Naive thymus-derived CD4-positive, alpha-beta T cell (primary cell): ENCODE measurements around the gene NR4A3. TPM values are rescaled to one million over a fixed set of nuclear protein-coding genes. Genes with fewer than 3 reads are reported as not detected.

Experiments
- ATAC-seq: fragments of 150-1000 bp; cut with Tn5 transposase; 2 replicates; pipeline ENCODE4 v1.10.0; 2021; ENCODE audit warnings: mild to moderate bottlenecking, moderate library complexity
- CTCF ChIA-PET: fragments of 350-600 bp; sonication (Branson Sonifier 250); formaldehyde crosslinking; loops from one replicate; lab custom pipeline; 2021; ENCODE audit warnings: antibody characterized with exemption; lab: Charles Lee
- POLR2A ChIA-PET: fragments of 350-600 bp; sonication (Branson Sonifier 250); formaldehyde crosslinking; loops from one replicate; lab custom pipeline; 2021; ENCODE audit warnings: antibody characterized with exemption, inconsistent platforms; lab: Charles Lee
- DNase-seq, 9 donors: peaks; one replicate each; pipeline versions ENCODE4 v3.0.0 to v3.0.0-alpha.2; 2020 to 2022; ENCODE audit warnings: mixed read lengths in 1 of 9
- H3K27ac ChIP-seq: one replicate; pipeline ENCODE4 v1.7.0; 2013; ENCODE audit warnings: mild to moderate bottlenecking, low read depth, low read length, moderate library complexity
- H3K27me3 ChIP-seq, 2 donors: one replicate each; pipeline ENCODE4 v1.7.0; 2013; ENCODE audit warnings: low read length in 2 of 2, mild to moderate bottlenecking in 2 of 2, moderate library complexity in 2 of 2; ENCODE audit not compliant: control insufficient read depth in 2 of 2, insufficient read depth in 2 of 2
- H3K36me3 ChIP-seq, 3 experiments: 1 replicate in 2 of 3; 2 replicates in 1 of 3; pipeline ENCODE4 v1.7.0; 2013; ENCODE audit warnings: low read length in 3 of 3, mild to moderate bottlenecking in 3 of 3, moderate library complexity in 1 of 3; ENCODE audit not compliant: insufficient read depth in 3 of 3, control insufficient read depth in 2 of 3
- H3K4me1 ChIP-seq, 2 donors: one replicate each; pipeline ENCODE4 v1.7.0; 2013; ENCODE audit warnings: low read length in 2 of 2, mild to moderate bottlenecking in 2 of 2, moderate library complexity in 1 of 2; ENCODE audit not compliant: control insufficient read depth in 2 of 2, insufficient read depth in 2 of 2
- H3K4me3 ChIP-seq: 2 replicates; pipeline ENCODE4 v1.7.0; 2013; ENCODE audit warnings: mild to moderate bottlenecking, low read length
- H3K9me3 ChIP-seq, 3 experiments: 1 replicate in 2 of 3; 2 replicates in 1 of 3; pipeline ENCODE4 v1.7.0; 2013; ENCODE audit warnings: low read length in 3 of 3; ENCODE audit not compliant: control insufficient read depth in 2 of 3
- H3K27ac Mint-ChIP-seq, 9 donors: one replicate each; pipeline ENCODE4 v1.8.0; 2020 to 2022; ENCODE audit warnings: mixed read lengths in 9 of 9, mild to moderate bottlenecking in 8 of 9, moderate library complexity in 5 of 9, inconsistent platforms in 2 of 9
- H3K27me3 Mint-ChIP-seq, 5 donors: one replicate each; pipeline ENCODE4 v1.8.0; 2021 to 2022; ENCODE audit warnings: mixed read lengths in 5 of 5, mild to moderate bottlenecking in 1 of 5
- H3K36me3 Mint-ChIP-seq, 5 donors: one replicate each; pipeline ENCODE4 v1.8.0; 2020 to 2022; ENCODE audit warnings: mixed read lengths in 5 of 5, mild to moderate bottlenecking in 3 of 5, inconsistent platforms in 1 of 5
- H3K4me1 Mint-ChIP-seq, 7 donors: one replicate each; pipeline ENCODE4 v1.8.0; 2020 to 2022; ENCODE audit warnings: mixed read lengths in 7 of 7, mild to moderate bottlenecking in 3 of 7, inconsistent platforms in 1 of 7
- H3K4me3 Mint-ChIP-seq, 10 donors: one replicate each; pipeline ENCODE4 v1.8.0; 2020 to 2022; ENCODE audit warnings: mild to moderate bottlenecking in 10 of 10, mixed read lengths in 10 of 10, moderate library complexity in 6 of 10, inconsistent platforms in 2 of 10
- H3K9me3 Mint-ChIP-seq, 11 donors: one replicate each; pipeline ENCODE4 v1.8.0; 2020 to 2022; ENCODE audit warnings: mixed read lengths in 11 of 11, mild to moderate bottlenecking in 4 of 11, inconsistent platforms in 1 of 11, moderate library complexity in 1 of 11
- intact Hi-C, 2 donors: fragments of 100-400 bp; cut with micrococcal nuclease; formaldehyde crosslinking; loops; one replicate each; pipeline ENCODE4 v1.15.1; 2023
- polyA plus RNA-seq, 2 donors: library from polyadenylated mRNA; unstranded; fragments of 300-500 nt; fragmentation: Illumina TruSeq; gene quantifications; one replicate each; pipeline ENCODE4 v1.2.3, GENCODE V29; 2021
- total RNA-seq, 6 experiments: library from RNA in 5 of 6; stranded (reverse) in 5 of 6; gene quantifications; 1 replicate in 5 of 6; 2 replicates in 1 of 6; pipeline ENCODE4 v1.2.3 and lab custom pipeline; 2021 to 2026

NR4A3 gene
- total and polyA plus RNA-seq, 7 experiments from 2014 or later = 0.08 to 20.2 (median 5.6) TPM; not detected in 2

GRCh38 chr9:99834474-99834873, 12.8 kb downstream of the NR4A3 start:
- Mint-ChIP-seq H3K36me3 (peaks cover 0 to 13% (median 0%) of the 10 kb centered on the region in 5 donors), H3K27me3 (peaks cover 7 to 21% (median 16%) of the 10 kb centered on the region in 5 donors), H3K27ac (no peak overlapping the region), H3K4me1 (peaks cover 0 to 7% (median 0%) of the 10 kb centered on the region in 7 donors), H3K9me3 (no peaks in the 10 kb centered on the region), H3K4me3 (no peak overlapping the region)
- ChIA-PET CTCF (no interaction called here), POLR2A (no interaction called here)
- intact Hi-C loops = no loop called here
- Histone ChIP-seq H3K4me1 (no peaks in the 10 kb centered on the region), H3K27ac (no peak overlapping the region), H3K36me3 (no peaks in the 10 kb centered on the region), H3K9me3 (no peaks in the 10 kb centered on the region), H3K27me3 (no peaks in the 10 kb centered on the region), H3K4me3 (no peak overlapping the region)
- DNase-seq (no peak), ATAC-seq (no peak)

- H3K36me3 ChIP-seq = no peaks in the 10 kb centered on the region
- no peaks in the 10 kb centered on the region for H3K9me3 ChIP-seq
- H3K27me3 ChIP-seq = no peaks in the 10 kb centered on the region
- ChIA-PET CTCF (no interaction called here), POLR2A (no interaction called here)
- Mint-ChIP-seq H3K27me3 (peaks cover under 1 to 15% (median 10%) of the 10 kb centered on the region in 5 donors), H3K27ac (no peak overlapping the region), H3K4me1 (peaks cover 0 to 5% (median 0%) of the 10 kb centered on the region in 7 donors), H3K36me3 (peaks cover 0 to 13% (median 0%) of the 10 kb centered on the region in 5 donors), H3K9me3 (no peaks in the 10 kb centered on the region), H3K4me3 (no peak overlapping the region)
- H3K4me3 ChIP-seq = no peak overlapping the region
- H3K4me1 ChIP-seq = no peaks in the 10 kb centered on the region
- ATAC-seq = no peak
- intact Hi-C loops = no loop called here
- H3K27ac ChIP-seq = no peak overlapping the region
- no peak for DNase-seq
Measured at GRCh38 chr9:99835142-99835541, 13.5 kb downstream of the NR4A3 start.

- no peak overlapping the region for H3K27ac ChIP-seq
- H3K4me1 ChIP-seq = no peaks in the 10 kb centered on the region
- peaks cover 0 to 11% (median 5%) of the 10 kb centered on the region in 5 donors for H3K27me3 Mint-ChIP-seq
- CTCF ChIA-PET = no interaction called here
- no peak overlapping the region for H3K4me3 Mint-ChIP-seq
- no peaks in the 10 kb centered on the region for H3K27me3 ChIP-seq
- no peak for DNase-seq
- H3K4me3 ChIP-seq = no peak overlapping the region
- intact Hi-C loops = no loop called here
- no peak for ATAC-seq
- H3K4me1 Mint-ChIP-seq = peaks cover 0 to 5% (median 0%) of the 10 kb centered on the region in 7 donors
- POLR2A ChIA-PET = no interaction called here
- H3K9me3 ChIP-seq = no peaks in the 10 kb centered on the region
- H3K36me3 ChIP-seq = no peaks in the 10 kb centered on the region
- H3K36me3 Mint-ChIP-seq = peaks cover 0 to 13% (median 0%) of the 10 kb centered on the region in 5 donors
- no peaks in the 10 kb centered on the region for H3K9me3 Mint-ChIP-seq
- no peak overlapping the region for H3K27ac Mint-ChIP-seq
Measured at GRCh38 chr9:99835581-99835980, 13.9 kb downstream of the NR4A3 start.

- peaks cover 0 to 13% (median 0%) of the 10 kb centered on the region in 7 donors for H3K4me1 Mint-ChIP-seq
- no peak for DNase-seq
- Histone ChIP-seq H3K27ac (no peak overlapping the region), H3K27me3 (no peaks in the 10 kb centered on the region), H3K9me3 (no peaks in the 10 kb centered on the region), H3K36me3 (no peaks in the 10 kb centered on the region), H3K4me3 (no peak overlapping the region), H3K4me1 (no peaks in the 10 kb centered on the region)
- ChIA-PET POLR2A (no interaction called here), CTCF (no interaction called here)
- intact Hi-C loops = no loop called here
- peaks cover 0 to 2% (median 0%) of the 10 kb centered on the region in 5 donors for H3K36me3 Mint-ChIP-seq
- no peaks in the 10 kb centered on the region for H3K9me3 Mint-ChIP-seq
- ATAC-seq = no peak
- peaks cover 0 to 4% (median 0%) of the 10 kb centered on the region in 5 donors for H3K27me3 Mint-ChIP-seq
- H3K4me3 Mint-ChIP-seq = no peak overlapping the region
- H3K27ac Mint-ChIP-seq = no peak overlapping the region
Measured at GRCh38 chr9:99840072-99840471, 18.4 kb downstream of the NR4A3 start.

- no peak overlapping the region for H3K4me3 ChIP-seq
- Mint-ChIP-seq H3K27me3 (no peaks in the 10 kb centered on the region), H3K36me3 (peaks cover 0 to 22% (median 0%) of the 10 kb centered on the region in 5 donors), H3K27ac (no peak overlapping the region), H3K4me1 (peaks cover 0 to 29% (median 6%) of the 10 kb centered on the region in 7 donors), H3K4me3 (no peak overlapping the region), H3K9me3 (no peaks in the 10 kb centered on the region)
- H3K36me3 ChIP-seq = no peaks in the 10 kb centered on the region
- ATAC-seq (no peak), DNase-seq (no peak)
- no peaks in the 10 kb centered on the region for H3K9me3 ChIP-seq
- POLR2A ChIA-PET = no interaction called here
- CTCF ChIA-PET = no interaction called here
- no peaks in the 10 kb centered on the region for H3K4me1 ChIP-seq
- intact Hi-C loops = no loop called here
- no peak overlapping the region for H3K27ac ChIP-seq
- no peaks in the 10 kb centered on the region for H3K27me3 ChIP-seq
Measured at GRCh38 chr9:99845063-99845462, 23.4 kb downstream of the NR4A3 start.

- ATAC-seq (no peak), DNase-seq (no peak)
- Histone ChIP-seq H3K9me3 (no peaks in the 10 kb centered on the region), H3K27ac (no peak overlapping the region), H3K4me3 (no peak overlapping the region), H3K27me3 (no peaks in the 10 kb centered on the region), H3K36me3 (no peaks in the 10 kb centered on the region), H3K4me1 (peaks cover 10 to 26% of the 10 kb centered on the region in 2 donors)
- ChIA-PET POLR2A (no interaction called here), CTCF (no interaction called here)
- H3K4me3 Mint-ChIP-seq = no peak overlapping the region
- no peak overlapping the region for H3K27ac Mint-ChIP-seq
- peaks cover 16 to 46% (median 25%) of the 10 kb centered on the region in 7 donors for H3K4me1 Mint-ChIP-seq
- peaks cover 0 to 6% (median 0%) of the 10 kb centered on the region in 11 donors for H3K9me3 Mint-ChIP-seq
- intact Hi-C loops = no loop called here
- peaks cover 0 to 36% (median 0%) of the 10 kb centered on the region in 5 donors for H3K36me3 Mint-ChIP-seq
- no peaks in the 10 kb centered on the region for H3K27me3 Mint-ChIP-seq
Measured at GRCh38 chr9:99848447-99848846, 26.8 kb downstream of the NR4A3 start.
